ENCODE results near the gene FOXO4. TPM values are rescaled to one million over a fixed set of nuclear protein-coding genes. Genes with fewer than 3 reads are reported as not detected.

The FOXO4 gene
- total and polyA plus RNA-seq, 2 of the 13 experiments (the other 11 are each of a cell fraction or from before 2014, with no cell fraction given), result 5.1 to 5.7 TPM

DNA sequence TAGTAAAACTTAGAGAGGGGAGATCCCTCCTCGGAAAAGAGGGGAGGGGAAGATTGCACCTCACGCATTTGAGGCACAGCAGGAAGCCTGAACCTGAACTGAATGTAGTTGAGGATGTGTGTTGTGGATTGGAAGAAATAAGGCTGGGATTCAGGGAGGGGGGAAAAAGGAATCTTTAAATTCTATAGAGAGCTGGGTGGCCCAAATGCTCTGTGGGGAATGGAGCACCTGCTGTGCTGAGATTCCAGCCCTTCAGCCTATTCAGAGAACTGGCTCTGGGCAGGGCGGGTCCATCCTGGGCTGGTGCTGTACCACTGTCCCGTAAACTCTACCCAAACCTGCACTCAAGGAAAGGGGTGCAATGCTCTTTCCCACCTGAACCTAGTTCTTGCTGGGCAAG lies 4.1 kb downstream of the FOXO4 start:
- Histone ChIP-seq H3K9ac (ENCODE audit: insufficient read depth, low read depth, low read length) (no peak overlapping the region), H4K20me1 (ENCODE audit: insufficient read depth, low read length) (no peaks in the 10 kb centered on the region), H3K4me3 (replicated peaks in 1 of 3; ENCODE audit: insufficient read depth in 1 of 3, low read depth in 2 of 3, low read length in 3 of 3) (no peak overlapping the region), H3K27me3 (ENCODE audit: control insufficient read depth in 1 of 2, insufficient read depth in 2 of 2, low read length in 2 of 2) (no peaks in the 10 kb centered on the region; a peak in 1 of 5 replicates), H3K36me3 (replicated peaks in 1 of 2; ENCODE audit: control insufficient read depth in 1 of 2, insufficient read depth in 2 of 2, low read length in 2 of 2) (no peaks in the 10 kb centered on the region), H3K9me3 (ENCODE audit: low read length) (no peaks in the 10 kb centered on the region), H3K4me1 (ENCODE audit: insufficient read depth, low read length) (peaks cover 45% of the 10 kb centered on the region), H3K27ac (ENCODE audit: extremely low read length, insufficient read depth, low read length) (no peak overlapping the region), H3K79me2 (ENCODE audit: insufficient read depth, low read length) (no peaks in the 10 kb centered on the region), H2AFZ (ENCODE audit: low read length) (no peak overlapping the region), H3K4me2 (ENCODE audit: low read depth, low read length) (no peak overlapping the region)
- intact Hi-C loops (cut with micrococcal nuclease; ENCODE audit: unreplicated experiment), result loop anchor here (5.0 kb wide), 1 partner anchor 83 kb away; no protein-coding TSS in a partner anchor
- no TSS peak for BruUV-seq (replicated peaks)
- 93% methylated on average over 2 of the region's 4 CpGs for WGBS (ENCODE audit: low lambda C conversion rate)
- DNase-seq (ENCODE audit: low spot score) (no peak), ATAC-seq (no peak), FAIRE-seq (no peak)
- TF ChIP-seq FIP1L1 (IDR thresholded peaks at IDR 0.05; ENCODE audit: borderline replicate concordance, insufficient read depth, low read depth, low read length), result no peak
- TF ChIP-seq ZNF878 (CRISPR knock-in tag; IDR thresholded peaks at IDR 0.05), result no peak
- TF ChIP-seq, protein P1, sequence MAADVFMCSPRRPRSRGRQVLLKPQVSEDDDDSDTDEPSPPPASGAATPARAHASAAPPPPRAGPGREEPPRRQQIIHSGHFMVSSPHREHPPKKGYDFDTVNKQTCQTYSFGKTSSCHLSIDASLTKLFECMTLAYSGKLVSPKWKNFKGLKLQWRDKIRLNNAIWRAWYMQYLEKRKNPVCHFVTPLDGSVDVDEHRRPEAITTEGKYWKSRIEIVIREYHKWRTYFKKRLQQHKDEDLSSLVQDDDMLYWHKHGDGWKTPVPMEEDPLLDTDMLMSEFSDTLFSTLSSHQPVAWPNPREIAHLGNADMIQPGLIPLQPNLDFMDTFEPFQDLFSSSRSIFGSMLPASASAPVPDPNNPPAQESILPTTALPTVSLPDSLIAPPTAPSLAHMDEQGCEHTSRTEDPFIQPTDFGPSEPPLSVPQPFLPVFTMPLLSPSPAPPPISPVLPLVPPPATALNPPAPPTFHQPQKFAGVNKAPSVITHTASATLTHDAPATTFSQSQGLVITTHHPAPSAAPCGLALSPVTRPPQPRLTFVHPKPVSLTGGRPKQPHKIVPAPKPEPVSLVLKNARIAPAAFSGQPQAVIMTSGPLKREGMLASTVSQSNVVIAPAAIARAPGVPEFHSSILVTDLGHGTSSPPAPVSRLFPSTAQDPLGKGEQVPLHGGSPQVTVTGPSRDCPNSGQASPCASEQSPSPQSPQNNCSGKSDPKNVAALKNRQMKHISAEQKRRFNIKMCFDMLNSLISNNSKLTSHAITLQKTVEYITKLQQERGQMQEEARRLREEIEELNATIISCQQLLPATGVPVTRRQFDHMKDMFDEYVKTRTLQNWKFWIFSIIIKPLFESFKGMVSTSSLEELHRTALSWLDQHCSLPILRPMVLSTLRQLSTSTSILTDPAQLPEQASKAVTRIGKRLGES (CRISPR knock-in tag; IDR thresholded peaks at IDR 0.05; ENCODE audit: borderline replicate concordance), result no peak
- no peak for TF ChIP-seq ZNF136 (CRISPR knock-in tag; IDR thresholded peaks at IDR 0.05; ENCODE audit: low read depth)
- TF ChIP-seq, protein P2, sequence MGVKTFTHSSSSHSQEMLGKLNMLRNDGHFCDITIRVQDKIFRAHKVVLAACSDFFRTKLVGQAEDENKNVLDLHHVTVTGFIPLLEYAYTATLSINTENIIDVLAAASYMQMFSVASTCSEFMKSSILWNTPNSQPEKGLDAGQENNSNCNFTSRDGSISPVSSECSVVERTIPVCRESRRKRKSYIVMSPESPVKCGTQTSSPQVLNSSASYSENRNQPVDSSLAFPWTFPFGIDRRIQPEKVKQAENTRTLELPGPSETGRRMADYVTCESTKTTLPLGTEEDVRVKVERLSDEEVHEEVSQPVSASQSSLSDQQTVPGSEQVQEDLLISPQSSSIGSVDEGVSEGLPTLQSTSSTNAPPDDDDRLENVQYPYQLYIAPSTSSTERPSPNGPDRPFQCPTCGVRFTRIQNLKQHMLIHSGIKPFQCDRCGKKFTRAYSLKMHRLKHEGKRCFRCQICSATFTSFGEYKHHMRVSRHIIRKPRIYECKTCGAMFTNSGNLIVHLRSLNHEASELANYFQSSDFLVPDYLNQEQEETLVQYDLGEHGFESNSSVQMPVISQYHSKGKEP (CRISPR knock-in tag; IDR thresholded peaks at IDR 0.05), result no peak
- TF ChIP-seq DPF2 (CRISPR knock-in tag; IDR thresholded peaks at IDR 0.05; ENCODE audit: borderline replicate concordance, low read depth), result no peak
- no peak for TF ChIP-seq GTF2F1 (IDR thresholded peaks at IDR 0.05; ENCODE audit: low read length)
- TF ChIP-seq U2AF1 (optimal IDR thresholded peaks at IDR 0.05; ENCODE audit: low read depth, low read length), result no peak
- no peak for TF ChIP-seq NCOR1 (IDR thresholded peaks at IDR 0.05; ENCODE audit: borderline replicate concordance, low read length)
- no peak for TF ChIP-seq DR1 (CRISPR knock-in tag; IDR thresholded peaks at IDR 0.05)
- TF ChIP-seq, protein P3, sequence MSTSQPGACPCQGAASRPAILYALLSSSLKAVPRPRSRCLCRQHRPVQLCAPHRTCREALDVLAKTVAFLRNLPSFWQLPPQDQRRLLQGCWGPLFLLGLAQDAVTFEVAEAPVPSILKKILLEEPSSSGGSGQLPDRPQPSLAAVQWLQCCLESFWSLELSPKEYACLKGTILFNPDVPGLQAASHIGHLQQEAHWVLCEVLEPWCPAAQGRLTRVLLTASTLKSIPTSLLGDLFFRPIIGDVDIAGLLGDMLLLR (CRISPR knock-in tag; IDR thresholded peaks at IDR 0.05), result no peak
- TF ChIP-seq ARHGAP35 (CRISPR knock-in tag; IDR thresholded peaks at IDR 0.05; ENCODE audit: borderline replicate concordance), result no peak
- TF ChIP-seq ZNF775 (CRISPR knock-in tag; IDR thresholded peaks at IDR 0.05; ENCODE audit: borderline replicate concordance), result no peak
- TF ChIP-seq, protein P4, sequence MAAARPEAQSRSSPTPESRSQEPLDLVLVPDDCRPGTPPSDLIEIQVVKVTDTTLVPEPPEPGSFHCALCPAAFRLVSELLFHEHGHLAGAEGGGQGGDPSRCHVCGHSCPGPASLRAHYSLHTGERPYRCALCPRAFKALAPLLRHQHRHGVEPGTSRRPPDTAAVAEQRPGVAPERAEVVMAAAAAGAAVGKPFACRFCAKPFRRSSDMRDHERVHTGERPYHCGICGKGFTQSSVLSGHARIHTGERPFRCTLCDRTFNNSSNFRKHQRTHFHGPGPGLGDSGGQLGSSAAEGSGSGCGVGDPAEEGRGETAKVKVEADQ (CRISPR knock-in tag; IDR thresholded peaks at IDR 0.05; ENCODE audit: borderline replicate concordance), result no peak
- no peak for TF ChIP-seq ZNF317 (CRISPR knock-in tag; IDR thresholded peaks at IDR 0.05)
- in situ Hi-C loops (cut with HindIII; ENCODE audit: extremely low pct_ligation_motif_present, low pct_unique_long_range_greater_than_20kb), result no loop called here
- CTCF ChIA-PET (ENCODE audit: low intra/inter-chr PET ratio, low total read pairs), result no interaction called here
- POLR2A ChIA-PET, result interaction anchor here (1.2 kb wide), 1 partner anchor 19 kb away, joined by 4 read pairs; the partner anchor contains the start of gene MED12

Data from HepG2 (cell line).